HepG2 (cell line): ENCODE results near the gene BPIFB2. TPM values are rescaled to one million over a fixed set of nuclear protein-coding genes. Genes with fewer than 3 reads are reported as not detected.
A peak's percentile ranks its signal among the peaks of the same experiment; 100 is the strongest.

Experiments used
- BRF2 ChIP-seq: sonication (generic); formaldehyde crosslinking; IDR thresholded peaks from 2 replicates; pipeline ENCODE4 v1.8.1; 2022; ENCODE audit warnings: mild to moderate bottlenecking, missing genetic modification reagents
- CEBPB ChIP-seq: IDR thresholded peaks from 2 replicates; pipeline ENCODE4 v1.6.1; 2011; ENCODE audit warnings: low read depth, low read length, improper control_type of control experiment, borderline replicate concordance
- E2F1 ChIP-seq: sonication (generic); formaldehyde crosslinking; IDR thresholded peaks from 2 replicates; pipeline ENCODE4 v1.5.0; 2020; ENCODE audit warnings: missing genetic modification reagents
- TERF1 ChIP-seq: sonication (generic); formaldehyde crosslinking; IDR thresholded peaks from 2 replicates; pipeline ENCODE4 v1.8.0; 2022; ENCODE audit warnings: mild to moderate bottlenecking, missing genetic modification reagents, moderate library complexity
- TIGD3 ChIP-seq: sonication (generic); formaldehyde crosslinking; IDR thresholded peaks from 2 replicates; pipeline ENCODE4 v1.5.1; 2020; ENCODE audit warnings: mild to moderate bottlenecking, missing genetic modification reagents, borderline replicate concordance
- ZNF318 ChIP-seq: sonication (generic); formaldehyde crosslinking; IDR thresholded peaks from 2 replicates; pipeline ENCODE4 v1.4.0; 2020; ENCODE audit warnings: mild to moderate bottlenecking, missing genetic modification reagents
- ZNF609 ChIP-seq: sonication (generic); formaldehyde crosslinking; IDR thresholded peaks from 2 replicates; pipeline ENCODE4 v1.4.0; 2020; ENCODE audit warnings: mild to moderate bottlenecking, missing genetic modification reagents, borderline replicate concordance
- polyA plus RNA-seq, 8 experiments: library from polyadenylated mRNA; depleted of rRNA in 3 of 8; stranded (reverse) in 7 of 8; unstranded in 1 of 8; fragments of >200 nt; fragmentation: Illumina TruSeq in 4 of 8; extraction: Trizol in 4 of 8; gene quantifications; 2 replicates each; pipeline versions ENCODE4 v1.2.1 to v1.2.3, GENCODE V29; 2011 to 2016; ENCODE audit warnings: low read depth in 4 of 8, missing spikeins in 1 of 8, mixed read lengths in 1 of 8; ENCODE audit not compliant: insufficient read depth in 1 of 8
- total RNA-seq, 5 experiments: library from RNA; depleted of rRNA; stranded (reverse); fragments of >200 nt; fragmentation: Illumina TruSeq; extraction: Trizol; gene quantifications; 2 replicates each; pipeline ENCODE4 v1.2.3, GENCODE V29; 2016; ENCODE audit warnings: low read depth in 1 of 5

BPIFB2 gene
- total and polyA plus RNA-seq, 2 of the 13 experiments (the other 11 are each of a cell fraction or from before 2014, with no cell fraction given), result 54.5 to 902 TPM

GRCh38 chr20:33009214-33010132 is 2.0 kb downstream of the BPIFB2 start (continued):
- TF ChIP-seq TERF1 (CRISPR knock-in tag) (peak; percentile 49; the same call in 1 of the 2 replicates), CEBPB (no peak), ZNF609 (CRISPR knock-in tag) (peak; percentile 99), TIGD3 (CRISPR knock-in tag) (peak; percentile 22; the same call in 1 of the 2 replicates), ZNF318 (CRISPR knock-in tag) (peak; percentile 100), BRF2 (peak; percentile 6; the same call in 1 of the 2 replicates), E2F1 (CRISPR knock-in tag) (no peak)
